Measurements from ENCODE around the gene APP.

Gene APP

DNA sequence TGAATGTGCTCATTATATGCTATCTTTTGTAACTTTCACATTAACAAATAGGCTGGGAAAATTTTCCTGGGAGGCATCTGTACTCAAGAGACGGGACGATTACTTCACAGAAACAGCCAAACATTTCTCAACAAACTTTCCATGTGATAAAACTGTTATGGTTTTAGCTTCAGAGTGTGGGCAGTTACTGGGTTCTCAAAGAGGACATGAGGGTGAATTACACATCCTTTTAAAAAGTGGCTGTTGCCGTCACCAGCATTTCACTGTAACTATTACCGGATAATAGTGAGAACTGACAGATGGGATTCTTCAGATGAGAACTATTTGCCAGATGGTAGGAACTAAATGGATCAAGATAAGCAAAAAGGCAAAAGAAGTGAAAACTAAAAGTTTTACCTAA lies 109.1 kb downstream of the APP start:
- DNase-seq (ENCODE audit: low read depth), result no peak
- no peak overlapping the region for H3K4me3 ChIP-seq (ENCODE audit: low read depth, low read length)
- TF ChIP-seq CTCF (IDR thresholded peaks at IDR 0.05; ENCODE audit: control insufficient read depth, extremely low read depth, insufficient read depth), result no peak

DNA sequence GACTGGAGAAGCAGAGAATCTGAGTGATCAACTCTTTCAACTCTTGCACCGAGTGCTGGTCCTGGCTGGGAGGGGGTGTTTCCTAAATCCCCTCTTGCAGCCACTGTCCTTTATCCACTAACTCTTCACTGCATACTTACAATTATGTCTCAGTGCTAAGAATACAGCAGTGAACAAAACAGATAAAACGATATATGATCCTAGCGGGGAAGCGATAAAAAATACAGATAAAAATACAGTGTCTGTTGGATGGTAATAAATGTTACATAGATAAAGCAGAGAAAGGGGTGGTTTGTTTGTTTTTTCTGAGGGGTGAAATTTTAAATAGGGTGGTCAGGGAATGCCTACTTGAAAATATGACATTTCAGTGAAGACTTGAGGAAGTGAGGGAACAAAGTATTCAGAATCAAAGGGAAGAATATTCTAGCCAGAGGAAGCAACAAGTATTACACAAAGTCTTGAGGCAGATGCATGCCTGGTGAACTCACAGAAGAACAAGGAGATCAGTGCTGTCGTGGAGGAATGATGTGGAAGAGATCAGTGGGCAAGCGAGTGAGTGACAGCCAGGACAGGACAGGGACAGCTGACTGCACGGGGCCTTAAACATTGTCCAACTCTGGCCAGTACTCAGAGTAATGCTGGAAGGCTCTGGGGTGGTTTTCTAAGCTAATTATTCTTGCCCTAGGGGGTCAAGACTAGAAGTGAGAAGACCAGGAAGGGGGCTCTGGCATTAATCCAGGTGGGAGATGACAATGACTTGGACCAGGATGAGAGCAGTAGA lies 110.0 kb downstream of the APP start:
- H3K4me3 ChIP-seq (ENCODE audit: low read depth, low read length), result no peak overlapping the region
- no peak for TF ChIP-seq CTCF (IDR thresholded peaks at IDR 0.05; ENCODE audit: control insufficient read depth, extremely low read depth, insufficient read depth)
- no peak for DNase-seq (ENCODE audit: low read depth)

GRCh38 chr21:26057477-26058170 lies 112.9 kb downstream of the APP start:
- no peak for DNase-seq (ENCODE audit: low read depth)
- no peak for TF ChIP-seq CTCF (IDR thresholded peaks at IDR 0.05; ENCODE audit: control insufficient read depth, extremely low read depth, insufficient read depth)
- H3K4me3 ChIP-seq (ENCODE audit: low read depth, low read length), result no peak overlapping the region

DNA sequence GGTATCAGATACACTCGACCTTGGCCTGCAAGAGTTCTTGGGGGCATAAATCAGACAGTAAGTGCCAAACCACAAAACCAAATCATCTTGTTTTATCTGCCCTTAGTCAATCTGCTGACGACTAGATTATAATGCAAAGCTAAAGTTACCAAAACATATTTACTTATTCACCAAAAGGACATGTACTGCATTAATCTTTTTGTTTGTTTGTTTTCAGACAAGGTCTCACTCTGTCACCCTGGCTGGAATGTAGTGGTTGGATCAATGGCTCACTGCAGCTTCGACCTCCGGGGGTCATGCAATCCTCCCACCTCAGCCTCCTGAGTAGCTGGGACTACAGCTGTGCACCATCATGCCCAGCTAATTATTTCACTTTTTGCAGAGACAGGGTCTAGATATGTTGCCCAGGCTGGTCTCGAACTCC lies 114.7 kb downstream of the APP start:
- H3K4me3 ChIP-seq (ENCODE audit: low read depth, low read length), result no peak overlapping the region
- DNase-seq (ENCODE audit: low read depth), result no peak
- TF ChIP-seq CTCF (IDR thresholded peaks at IDR 0.05; ENCODE audit: control insufficient read depth, extremely low read depth, insufficient read depth), result no peak

GRCh38 chr21:26055010-26055409 lies 115.6 kb downstream of the APP start:
- no peak overlapping the region for H3K4me3 ChIP-seq (ENCODE audit: low read depth, low read length)
- no peak for TF ChIP-seq CTCF (IDR thresholded peaks at IDR 0.05; ENCODE audit: control insufficient read depth, extremely low read depth, insufficient read depth)
- no peak for DNase-seq (ENCODE audit: low read depth)

DNA sequence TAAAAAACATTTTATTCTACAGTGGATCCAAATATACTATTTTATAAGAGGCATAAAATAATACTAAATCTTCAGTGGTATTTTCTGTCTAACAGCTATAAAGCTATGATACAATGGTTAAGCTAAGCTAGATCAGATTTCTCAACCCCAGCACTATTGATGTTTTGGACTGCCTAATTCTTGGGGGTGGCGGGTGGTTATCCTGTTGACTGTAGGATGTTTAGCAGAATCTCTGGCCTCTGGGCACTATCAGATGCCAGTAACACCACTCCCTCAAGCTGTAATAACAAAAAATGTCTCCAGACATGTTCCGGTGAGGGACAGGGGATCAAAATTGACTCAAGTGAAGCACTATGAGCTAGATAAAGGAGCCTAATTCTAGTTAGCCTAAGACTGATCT lies 118.5 kb downstream of the APP start:
- DNase-seq (ENCODE audit: low read depth), result no peak
- no peak for TF ChIP-seq CTCF (IDR thresholded peaks at IDR 0.05; ENCODE audit: control insufficient read depth, extremely low read depth, insufficient read depth)
- H3K4me3 ChIP-seq (ENCODE audit: low read depth, low read length), result no peak overlapping the region
